WTC11 (cell line): Measurements from ENCODE around the gene CBFA2T2. TPM values are rescaled to one million over a fixed set of nuclear protein-coding genes. Genes with fewer than 3 reads are reported as not detected.

Experiments used
- ATAC-seq: fragments of 200-7000 bp; cut with Tn5 transposase; 2 replicates; pipeline ENCODE4 v1.10.0; 2021; ENCODE audit warnings: mild to moderate bottlenecking, moderate library complexity
- CTCF ChIA-PET: fragments of 300-600 bp; sonication (Branson Sonifier 250); formaldehyde crosslinking; loops from one replicate; lab custom pipeline; 2021; ENCODE audit warnings: antibody characterized with exemption; lab: Charles Lee
- POLR2A ChIA-PET: fragments of 350-600 bp; sonication (Branson Sonifier 250); formaldehyde crosslinking; loops from one replicate; lab custom pipeline; 2021; ENCODE audit warnings: antibody characterized with exemption; lab: Charles Lee
- DNase-seq: peaks from one replicate; pipeline ENCODE4 v3.0.0; 2021; ENCODE audit warnings: low spot score
- H3K27ac Mint-ChIP-seq: 2 replicates; pipeline ENCODE4 v1.8.0; 2021; ENCODE audit warnings: mixed read lengths
- H3K27me3 Mint-ChIP-seq: 2 replicates; pipeline ENCODE4 v1.8.0; 2021; ENCODE audit warnings: low read depth, mild to moderate bottlenecking, moderate library complexity, mixed read lengths
- H3K36me3 Mint-ChIP-seq: 2 replicates; pipeline ENCODE4 v1.8.0; 2021; ENCODE audit warnings: mixed read lengths
- H3K4me1 Mint-ChIP-seq: 2 replicates; pipeline ENCODE4 v1.8.0; 2022; ENCODE audit warnings: mixed read lengths
- H3K4me3 Mint-ChIP-seq: 2 replicates; pipeline ENCODE4 v1.8.0; 2021; ENCODE audit warnings: mild to moderate bottlenecking, moderate library complexity, mixed read lengths
- H3K9me3 Mint-ChIP-seq: 2 replicates; pipeline ENCODE4 v1.8.0; 2021; ENCODE audit warnings: mixed read lengths
- ARID4B ChIP-seq: sonication (generic); formaldehyde crosslinking; IDR thresholded peaks from 2 replicates; pipeline ENCODE4 v1.8.0; 2023; ENCODE audit warnings: missing genetic modification reagents, mild to moderate bottlenecking, borderline replicate concordance
- ATF6 ChIP-seq: sonication (generic); formaldehyde crosslinking; IDR thresholded peaks from 2 replicates; pipeline ENCODE4 v1.8.1; 2023; ENCODE audit warnings: mild to moderate bottlenecking, missing genetic modification reagents
- E2F1 ChIP-seq: sonication (generic); formaldehyde crosslinking; IDR thresholded peaks from 2 replicates; pipeline ENCODE4 v1.8.0; 2022; ENCODE audit warnings: mild to moderate bottlenecking, missing genetic modification reagents
- ELF4 ChIP-seq: sonication (generic); formaldehyde crosslinking; IDR thresholded peaks from 2 replicates; pipeline ENCODE4 v1.8.1; 2022; ENCODE audit warnings: low read depth, mild to moderate bottlenecking, moderate library complexity, missing genetic modification reagents
- ETV6 ChIP-seq: sonication (generic); formaldehyde crosslinking; IDR thresholded peaks from 2 replicates; pipeline ENCODE4 v1.8.1; 2022; ENCODE audit warnings: mild to moderate bottlenecking, missing genetic modification reagents
- FOXP4 ChIP-seq: sonication (generic); formaldehyde crosslinking; IDR thresholded peaks from 2 replicates; pipeline ENCODE4 v1.8.0; 2022; ENCODE audit warnings: mild to moderate bottlenecking, missing genetic modification reagents
- GABPB1 ChIP-seq: sonication (generic); formaldehyde crosslinking; IDR thresholded peaks from 2 replicates; pipeline ENCODE4 v1.8.1; 2023; ENCODE audit warnings: mild to moderate bottlenecking, missing genetic modification reagents
- IRF2 ChIP-seq: sonication (generic); formaldehyde crosslinking; IDR thresholded peaks from 2 replicates; pipeline ENCODE4 v1.8.0; 2022; ENCODE audit warnings: low read depth, missing genetic modification reagents, borderline replicate concordance
- JAZF1 ChIP-seq: fragments of 250-450 bp; sonication (Bioruptor Pico); IDR thresholded peaks from 2 replicates; pipeline ENCODE4 v1.9.0; 2021; ENCODE audit warnings: moderate library complexity, mild to moderate bottlenecking, inconsistent platforms
- MAX ChIP-seq: sonication (generic); formaldehyde crosslinking; IDR thresholded peaks from 2 replicates; pipeline ENCODE4 v1.8.0; 2022; ENCODE audit warnings: mild to moderate bottlenecking, missing genetic modification reagents
- MLX ChIP-seq: sonication (generic); formaldehyde crosslinking; IDR thresholded peaks from 2 replicates; pipeline ENCODE4 v1.8.1; 2023; ENCODE audit warnings: mild to moderate bottlenecking, missing genetic modification reagents, moderate library complexity
- NFYB ChIP-seq: sonication (generic); formaldehyde crosslinking; conservative IDR thresholded peaks from 2 replicates; pipeline ENCODE4 v1.8.0; 2022; ENCODE audit warnings: low read depth, missing genetic modification reagents
- NR2C2 ChIP-seq: sonication (generic); formaldehyde crosslinking; IDR thresholded peaks from 2 replicates; pipeline ENCODE4 v1.8.0; 2022; ENCODE audit warnings: mild to moderate bottlenecking, missing genetic modification reagents
- RORB ChIP-seq: fragments of 250-450 bp; sonication (Bioruptor Pico); IDR thresholded peaks from 2 replicates; pipeline ENCODE4 v1.9.0; 2021; ENCODE audit warnings: mild to moderate bottlenecking
- SP1 ChIP-seq: sonication (generic); formaldehyde crosslinking; conservative IDR thresholded peaks from 2 replicates; pipeline ENCODE4 v1.8.1; 2022; ENCODE audit warnings: missing genetic modification reagents
- TP53 ChIP-seq: sonication (generic); formaldehyde crosslinking; IDR thresholded peaks from 2 replicates; pipeline ENCODE4 v1.8.1; 2023; ENCODE audit warnings: mild to moderate bottlenecking, missing genetic modification reagents
- USF1 ChIP-seq: sonication (generic); formaldehyde crosslinking; IDR thresholded peaks from 2 replicates; pipeline ENCODE4 v1.8.0; 2022; ENCODE audit warnings: mild to moderate bottlenecking, missing genetic modification reagents
- ZBTB21 ChIP-seq: sonication (generic); formaldehyde crosslinking; IDR thresholded peaks from 2 replicates; pipeline ENCODE4 v1.8.1; 2023; ENCODE audit warnings: mild to moderate bottlenecking, missing genetic modification reagents, borderline replicate concordance
- ZNF263 ChIP-seq: sonication (generic); formaldehyde crosslinking; IDR thresholded peaks from 2 replicates; pipeline ENCODE4 v1.8.1; 2022; ENCODE audit warnings: low read depth, mild to moderate bottlenecking, moderate library complexity, missing genetic modification reagents
- ZNF317 ChIP-seq: sonication (generic); formaldehyde crosslinking; IDR thresholded peaks from 2 replicates; pipeline ENCODE4 v1.8.1; 2023; ENCODE audit warnings: low read depth, mild to moderate bottlenecking, moderate library complexity, missing genetic modification reagents, borderline replicate concordance
- ZNF423 ChIP-seq: fragments of 250-450 bp; sonication (Bioruptor Pico); IDR thresholded peaks from 2 replicates; pipeline ENCODE4 v2.1.2; 2022; ENCODE audit warnings: mild to moderate bottlenecking, moderate library complexity
- ZNF425 ChIP-seq: fragments of 250-450 bp; sonication (Bioruptor Pico); conservative IDR thresholded peaks from 2 replicates; pipeline ENCODE4 v1.9.0; 2021; ENCODE audit warnings: mild to moderate bottlenecking
- ZNF671 ChIP-seq: fragments of 250-450 bp; sonication (Bioruptor Pico); IDR thresholded peaks from 2 replicates; pipeline ENCODE4 v1.8.0; 2021; ENCODE audit warnings: mild to moderate bottlenecking
- total RNA-seq: library from RNA; stranded (reverse); gene quantifications from 3 replicates; pipeline ENCODE4 v1.2.3, GENCODE V29; 2021

Gene CBFA2T2
- total RNA-seq, 1 experiment from 2014 or later: 22.1 TPM

- no peak overlapping the region for H3K4me3 Mint-ChIP-seq
- TF ChIP-seq GABPB1 (CRISPR knock-in tag): no peak
- no peak for TF ChIP-seq IRF2
- no peak for TF ChIP-seq NR2C2 (CRISPR knock-in tag)
- no peak for TF ChIP-seq ZBTB21 (CRISPR knock-in tag)
- TF ChIP-seq ZNF317 (CRISPR knock-in tag): no peak
- TF ChIP-seq ELF4 (CRISPR knock-in tag): no peak
- TF ChIP-seq TP53 (CRISPR knock-in tag): no peak
- TF ChIP-seq FOXP4 (CRISPR knock-in tag): no peak
- no peak for TF ChIP-seq MAX (CRISPR knock-in tag)
- no peak for TF ChIP-seq USF1
- TF ChIP-seq NFYB (CRISPR knock-in tag): no peak
- H3K9me3 Mint-ChIP-seq: peaks cover 14% of the 10 kb centered on the region
- H3K36me3 Mint-ChIP-seq: peaks cover 14% of the 10 kb centered on the region
- POLR2A ChIA-PET: no interaction called here
- no peaks in the 10 kb centered on the region; the same call in 1 of the 2 replicates for H3K27me3 Mint-ChIP-seq
- no peak overlapping the region for H3K27ac Mint-ChIP-seq
- no peak for DNase-seq
- peak; percentile 55 for ATAC-seq
- CTCF ChIA-PET: interaction anchor here (0.8 to 1.4 kb wide), 2 partner anchors 11 to 24 kb away, joined by 4 read pairs; no protein-coding TSS in a partner anchor
- peaks cover 10% of the 10 kb centered on the region for H3K4me1 Mint-ChIP-seq
Measured at GRCh38 chr20:33600414-33600813, 110.5 kb downstream of the CBFA2T2 start.

- CTCF ChIA-PET: interaction anchor here (0.9 to 1.4 kb wide), 3 partner anchors 24 to 126 kb away, joined by 3 to 4 read pairs (median 4); no protein-coding TSS in a partner anchor
- H3K27me3 Mint-ChIP-seq: no peaks in the 10 kb centered on the region; the same call in 1 of the 2 replicates
- H3K36me3 Mint-ChIP-seq: peaks cover 14% of the 10 kb centered on the region
- POLR2A ChIA-PET: no interaction called here
- no peak overlapping the region for H3K4me3 Mint-ChIP-seq
- DNase-seq (no peak), ATAC-seq (no peak)
- H3K9me3 Mint-ChIP-seq: peaks cover 14% of the 10 kb centered on the region
- peaks cover 7% of the 10 kb centered on the region for H3K4me1 Mint-ChIP-seq
- H3K27ac Mint-ChIP-seq: no peak overlapping the region
- TF ChIP-seq SP1 (CRISPR knock-in tag) (no peak), MLX (CRISPR knock-in tag) (no peak), RORB (CRISPR knock-in tag) (no peak), ZNF425 (CRISPR knock-in tag) (no peak), ETV6 (CRISPR knock-in tag) (no peak), ZNF671 (no peak), ZNF263 (CRISPR knock-in tag) (no peak), ARID4B (CRISPR knock-in tag) (no peak), JAZF1 (CRISPR knock-in tag) (no peak), E2F1 (no peak), ATF6 (no peak), ZNF423 (no peak)
Measured at GRCh38 chr20:33600981-33601380, 111.1 kb downstream of the CBFA2T2 start.
